HG03432 (cell line): ENCODE measurements around the gene UBXN6.

ENCODE experiments used
- ATAC-seq: cut with Tn5 transposase; IDR thresholded peaks from one replicate; pipeline ENCODE4 v1.9.1; 2021; ENCODE audit warnings: mild to moderate bottlenecking, moderate library complexity; ENCODE audit not compliant: unreplicated experiment

Gene UBXN6

DNA sequence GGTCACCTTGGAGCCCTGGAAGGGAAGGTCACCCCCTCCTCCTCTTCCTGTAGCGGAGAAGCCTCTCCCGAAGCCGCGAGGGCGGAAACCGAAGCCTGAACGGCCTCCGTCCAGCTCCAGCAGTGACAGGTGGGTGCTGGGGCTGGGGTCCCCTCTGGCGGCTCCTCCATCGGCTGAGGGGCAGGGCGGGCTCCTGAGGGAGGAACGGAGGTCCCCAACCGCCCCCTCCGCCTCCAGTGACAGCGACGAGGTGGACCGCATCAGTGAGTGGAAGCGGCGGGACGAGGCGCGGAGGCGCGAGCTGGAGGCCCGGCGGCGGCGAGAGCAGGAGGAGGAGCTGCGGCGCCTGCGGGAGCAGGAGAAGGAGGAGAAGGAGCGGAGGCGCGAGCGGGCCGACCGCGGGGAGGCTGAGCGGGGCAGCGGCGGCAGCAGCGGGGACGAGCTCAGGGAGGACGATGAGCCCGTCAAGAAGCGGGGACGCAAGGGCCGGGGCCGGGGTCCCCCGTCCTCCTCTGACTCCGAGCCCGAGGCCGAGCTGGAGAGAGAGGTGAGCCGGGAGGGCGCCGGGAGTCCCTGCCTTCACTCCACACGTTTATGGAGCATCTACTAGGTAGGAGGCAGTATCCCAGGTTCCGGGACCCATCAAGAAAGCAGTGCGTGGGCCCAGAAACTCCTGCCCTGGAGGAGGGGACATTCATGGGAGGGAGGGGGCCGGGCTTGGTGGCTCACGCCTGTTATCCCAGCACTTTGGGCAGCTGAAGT lies 36.5 kb upstream of the UBXN6 start:
- no peak for ATAC-seq

DNA sequence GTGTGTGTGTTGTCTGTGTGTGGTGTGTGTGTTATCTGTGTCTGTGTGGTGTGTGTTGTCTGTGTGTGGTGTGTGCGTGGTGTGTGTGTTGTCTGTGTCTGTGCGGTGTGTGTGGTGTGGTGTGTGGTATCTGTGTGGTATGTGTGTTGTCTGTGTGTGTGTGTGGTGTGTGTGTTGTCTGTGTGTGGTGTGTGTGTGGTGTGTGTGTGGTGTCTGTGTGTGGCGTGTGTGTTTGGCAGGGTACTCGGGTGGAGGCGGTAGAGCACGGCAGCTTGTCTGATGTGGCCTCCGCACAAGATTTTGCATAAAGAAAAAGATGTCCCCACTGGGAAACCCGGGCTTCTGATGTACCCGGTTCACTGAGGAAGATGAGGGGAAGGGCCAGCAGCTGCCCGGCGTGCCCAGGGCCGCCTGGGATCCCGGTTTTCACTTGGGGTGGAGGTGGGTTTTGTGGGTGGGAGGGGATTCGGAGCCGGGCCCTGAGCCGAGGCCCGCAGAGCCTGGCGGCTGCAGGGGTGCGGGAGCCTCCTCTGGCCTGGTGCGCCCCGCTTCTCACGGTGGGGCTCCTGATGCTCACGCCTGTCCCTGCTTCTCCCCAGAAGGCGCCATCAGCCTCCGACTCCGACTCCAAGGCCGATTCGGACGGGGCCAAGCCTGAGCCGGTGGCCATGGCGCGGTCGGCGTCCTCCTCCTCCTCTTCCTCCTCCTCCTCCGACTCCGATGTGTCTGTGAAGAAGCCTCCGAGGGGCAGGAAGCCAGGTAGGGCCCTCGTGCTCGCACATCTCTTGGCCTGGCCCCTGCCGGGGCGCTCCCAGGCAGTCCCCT lies 35.7 kb upstream of the UBXN6 start:
- no peak for ATAC-seq

- no peak for ATAC-seq
Measured at GRCh38 chr19:4492337-4493103, 34.9 kb upstream of the UBXN6 start.

DNA sequence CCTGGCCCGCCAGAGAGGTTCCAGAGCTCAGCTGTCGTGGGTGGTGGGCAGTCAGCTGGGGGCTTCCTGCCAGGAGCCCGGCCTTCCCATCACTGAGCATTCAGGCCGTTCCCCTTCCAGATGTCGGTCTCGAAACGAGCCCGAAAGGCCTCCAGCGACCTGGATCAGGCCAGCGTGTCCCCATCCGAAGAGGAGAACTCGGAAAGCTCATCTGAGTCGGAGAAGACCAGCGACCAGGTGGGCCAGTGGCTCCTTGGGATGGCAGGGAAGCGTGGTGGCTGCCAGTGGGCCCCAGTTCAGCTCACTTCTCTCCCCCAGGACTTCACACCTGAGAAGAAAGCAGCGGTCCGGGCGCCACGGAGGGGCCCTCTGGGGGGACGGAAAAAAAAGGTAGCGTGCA lies 33.9 kb upstream of the UBXN6 start:
- no peak for ATAC-seq

- ATAC-seq: no peak
Measured at GRCh38 chr19:4488496-4488895, 30.9 kb upstream of the UBXN6 start.

GRCh38 chr19:4487572-4487971 lies 30.0 kb upstream of the UBXN6 start:
- ATAC-seq: no peak

- ATAC-seq: no peak
Measured at GRCh38 chr19:4483385-4483784, 25.8 kb upstream of the UBXN6 start.

- ATAC-seq: no peak
Measured at GRCh38 chr19:4482721-4483364, 25.2 kb upstream of the UBXN6 start.

- ATAC-seq: no peak
Measured at GRCh38 chr19:4477034-4477801, 19.6 kb upstream of the UBXN6 start.

DNA sequence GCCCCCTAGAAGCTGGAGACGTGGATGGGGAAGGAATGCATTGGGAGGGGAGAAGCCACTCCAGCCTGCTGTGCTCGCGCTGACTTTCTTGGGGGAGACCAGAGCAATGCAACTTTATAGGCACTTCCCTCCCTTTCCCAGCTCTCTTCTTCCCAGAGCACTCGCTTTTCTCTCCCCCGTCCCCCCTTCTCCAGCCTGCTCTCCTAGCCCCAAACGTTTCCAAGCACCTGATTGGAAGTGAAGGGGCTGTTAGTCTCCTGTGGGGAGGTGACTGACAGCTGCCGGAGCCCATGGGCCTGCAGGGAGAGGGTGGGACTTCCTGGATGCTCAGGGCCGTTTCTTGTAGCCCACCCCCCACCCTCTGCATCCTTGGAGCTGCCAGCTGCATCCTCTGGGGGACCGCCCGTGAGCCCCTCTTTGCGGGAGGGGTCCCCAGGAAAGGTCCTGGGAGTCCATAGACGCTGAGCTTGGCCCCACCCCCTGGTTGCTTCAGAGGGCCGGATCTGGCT lies 17.0 kb upstream of the UBXN6 start:
- ATAC-seq: no peak

DNA sequence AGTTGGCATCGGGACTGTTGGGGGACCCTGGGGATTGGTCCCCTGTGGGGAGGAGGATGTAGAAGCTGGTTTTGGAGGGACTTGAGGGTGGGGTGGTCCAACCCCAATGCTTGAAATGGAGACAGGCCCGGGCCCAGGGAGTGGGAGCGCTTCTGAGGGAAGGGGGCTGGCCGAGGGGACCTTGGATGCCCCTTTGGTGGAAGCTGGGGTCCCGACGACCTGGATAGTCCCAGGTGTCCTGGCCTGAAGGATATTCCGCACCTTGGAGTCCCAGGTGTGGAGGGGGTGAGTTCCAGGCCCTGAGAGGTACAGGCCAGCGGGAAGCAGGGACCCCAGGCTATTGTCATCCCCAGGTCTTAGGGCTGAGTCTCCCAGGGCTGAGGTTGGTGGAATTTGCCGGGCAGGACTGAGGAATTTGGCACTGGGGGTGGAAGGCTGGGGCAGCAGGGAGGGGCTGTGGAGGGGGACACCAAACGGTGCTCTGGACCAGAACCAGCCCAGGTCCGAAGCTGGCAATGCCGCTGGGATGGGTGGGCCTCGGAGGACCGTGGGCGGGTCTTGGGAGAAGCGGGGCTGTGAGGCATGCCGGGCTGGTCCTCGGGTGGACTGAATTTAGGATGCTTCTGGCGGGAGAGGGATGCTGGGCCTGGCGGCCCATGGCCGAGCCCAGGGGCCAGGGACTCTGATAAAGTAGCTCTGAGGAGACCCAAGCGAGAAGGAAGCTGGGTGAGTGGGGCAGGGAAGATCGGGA lies 16.3 kb upstream of the UBXN6 start:
- ATAC-seq: no peak

GRCh38 chr19:4473011-4473762 lies 15.6 kb upstream of the UBXN6 start:
- no peak for ATAC-seq

GRCh38 chr19:4472174-4472974 lies 14.8 kb upstream of the UBXN6 start, which contains the start of gene HDGFL2:
Gene HDGFL2, plus strand, starts transcription at chr19:4472297. Its CDS starts 54 bp downstream, at chr19:4472351.
- peak; percentile 5 for ATAC-seq

DNA sequence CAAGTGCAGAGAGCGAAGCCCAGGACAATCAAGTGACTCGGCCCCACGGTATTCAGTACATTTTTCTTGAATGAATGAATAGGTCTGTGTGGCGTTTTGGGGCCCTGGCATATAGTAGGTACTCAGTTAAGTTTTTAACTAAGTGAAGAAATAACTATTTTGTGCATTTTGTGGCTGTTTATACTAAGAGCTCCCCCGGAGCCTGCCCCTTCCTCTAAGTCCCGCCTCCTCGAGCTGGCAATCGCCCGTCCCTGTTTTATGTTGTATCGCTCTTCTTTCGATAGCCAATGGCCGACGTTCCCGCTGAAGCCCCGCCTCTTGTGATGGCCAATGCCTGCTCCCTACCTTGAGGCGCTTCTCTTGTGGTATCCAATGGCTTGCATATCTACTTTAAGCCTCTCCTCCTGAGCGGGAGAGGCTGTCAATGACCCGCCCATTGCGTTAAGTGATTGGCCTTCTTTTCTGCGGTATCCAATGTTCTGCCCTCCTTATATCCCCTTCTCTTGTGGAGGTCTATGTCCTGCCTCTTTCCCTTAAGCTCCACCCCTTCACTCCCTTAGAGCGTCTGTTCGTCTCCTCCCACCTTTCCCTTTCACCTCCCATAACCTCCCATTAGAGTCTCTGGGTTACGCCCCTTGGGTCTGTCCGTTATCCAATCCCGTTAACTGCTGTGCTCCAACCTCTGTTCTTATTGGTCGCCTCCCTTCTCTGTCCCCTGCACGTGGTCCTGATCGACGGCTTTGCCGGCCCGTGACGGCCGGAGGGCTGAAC lies 14.0 kb upstream of the UBXN6 start:
- peak; percentile 82 for ATAC-seq

DNA sequence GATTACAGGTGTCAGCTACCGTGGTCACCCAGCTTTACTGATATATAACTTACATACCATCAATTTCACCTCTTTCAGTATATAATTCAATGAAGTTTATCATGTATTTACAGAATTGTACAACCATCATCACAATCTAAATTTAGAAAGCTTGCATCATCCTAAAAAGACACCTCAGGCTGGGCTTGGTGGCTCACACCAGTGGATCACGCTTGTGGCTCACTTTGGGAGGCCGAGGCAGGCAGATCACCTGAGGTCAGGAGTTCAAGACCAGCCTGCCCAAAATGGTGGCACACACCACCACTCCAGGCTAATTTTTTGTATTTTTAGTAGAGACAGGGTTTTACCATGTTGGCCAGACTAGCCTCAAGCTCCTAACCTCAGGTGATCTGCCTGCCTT lies 10.2 kb upstream of the UBXN6 start:
- no peak for ATAC-seq

DNA sequence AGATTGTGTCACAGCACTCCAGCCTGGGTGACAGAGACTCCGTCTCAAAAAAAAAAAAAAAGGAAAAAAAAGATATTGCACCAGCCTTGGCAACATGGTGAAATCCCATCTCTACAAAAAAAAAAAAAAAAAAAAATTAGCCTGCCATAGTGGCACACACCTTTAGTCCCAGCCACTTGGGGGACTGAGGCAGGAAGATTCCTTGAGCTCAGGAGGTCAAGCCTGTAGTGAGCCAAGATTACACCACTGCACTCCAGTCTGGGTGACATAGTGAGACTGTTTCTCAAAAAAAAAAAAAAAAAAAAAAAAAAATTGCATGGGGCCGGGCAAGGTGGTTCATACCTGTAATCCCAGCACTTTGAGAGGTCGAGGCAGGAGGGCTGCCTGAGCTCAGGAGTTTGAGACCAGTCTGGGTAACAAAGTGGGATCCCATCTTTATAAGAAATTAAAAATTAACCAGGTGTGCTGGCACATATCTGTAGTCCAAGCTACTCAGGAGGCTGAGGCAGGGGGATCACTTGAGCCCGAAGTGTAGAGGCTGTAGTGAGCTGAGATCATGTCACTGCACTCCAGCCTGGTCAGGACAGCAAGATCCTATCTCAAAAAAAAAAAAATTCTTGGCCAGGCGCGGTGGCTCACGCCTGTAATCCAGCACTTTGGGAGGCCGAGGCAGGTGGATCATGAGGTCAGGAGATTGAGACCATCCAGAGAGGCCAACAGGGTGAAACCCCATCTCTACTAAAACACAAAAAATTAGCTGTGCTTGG lies 7.4 kb upstream of the UBXN6 start:
- ATAC-seq: no peak
